A673 (cell line): ENCODE data around the gene OR8B12.

Experiments
- CTCF ChIP-seq: fragments of 300-800, 200-600 bp; sonication (generic); conservative IDR thresholded peaks from 2 replicates; pipeline ENCODE4 v1.5.1; 2017; ENCODE audit warnings: low read depth, mild to moderate bottlenecking, antibody characterized with exemption, low read length, moderate library complexity, mixed read lengths
- EZH2 ChIP-seq: fragments of 200-600 bp; sonication (generic); IDR thresholded peaks from 2 replicates; pipeline ENCODE4 v1.6.1; 2017; ENCODE audit warnings: borderline replicate concordance, low read depth, mild to moderate bottlenecking, mixed read lengths, antibody characterized with exemption, low read length; ENCODE audit not compliant: poor library complexity, severe bottlenecking

GRCh38 chr11:124534051-124534450, 9.4 kb downstream of the OR8B12 start:
- no peak for TF ChIP-seq CTCF
- no peak for TF ChIP-seq EZH2
